H9 (cell line): Measurements from ENCODE around the gene CSRP1. TPM values are rescaled to one million over a fixed set of nuclear protein-coding genes. Genes with fewer than 3 reads are reported as not detected.

Experiments used
- DNase-seq: peaks from one replicate; pipeline ENCODE4 v3.0.0-alpha.2; 2017
- H2AFZ ChIP-seq: one replicate; pipeline ENCODE4 v1.6.1; 2013; ENCODE audit warnings: mild to moderate bottlenecking, low read length, control low read depth, moderate library complexity
- H2AK5ac ChIP-seq: 2 replicates; pipeline ENCODE4 v1.6.1; 2013; ENCODE audit warnings: low read length, control low read depth, mixed read lengths; ENCODE audit not compliant: insufficient read length
- H2BK120ac ChIP-seq: one replicate; pipeline ENCODE4 v1.6.1; 2013; ENCODE audit warnings: low read depth, mild to moderate bottlenecking, low read length, control low read depth, inconsistent platforms; ENCODE audit not compliant: poor library complexity, severe bottlenecking
- H2BK12ac ChIP-seq: 2 replicates; pipeline ENCODE4 v1.6.1; 2013; ENCODE audit warnings: low read length, control low read depth, mixed read lengths, low read depth; ENCODE audit not compliant: insufficient read length
- H2BK15ac ChIP-seq: 2 replicates; pipeline ENCODE4 v1.6.1; 2013; ENCODE audit warnings: low read depth, low read length, control low read depth
- H2BK20ac ChIP-seq: one replicate; pipeline ENCODE4 v1.6.1; 2013; ENCODE audit warnings: low read depth, mild to moderate bottlenecking, low read length, control low read depth, inconsistent platforms; ENCODE audit not compliant: poor library complexity, severe bottlenecking
- H2BK5ac ChIP-seq: 2 replicates; pipeline ENCODE4 v1.6.1; 2013; ENCODE audit warnings: low read length, control low read depth, mixed read lengths; ENCODE audit not compliant: insufficient read length
- H3K14ac ChIP-seq: 2 replicates; pipeline ENCODE4 v1.6.1; 2013; ENCODE audit warnings: low read length, control low read depth; ENCODE audit not compliant: insufficient read depth
- H3K18ac ChIP-seq: 2 replicates; pipeline ENCODE4 v1.6.1; 2013; ENCODE audit warnings: low read depth, mild to moderate bottlenecking, mixed read lengths, low read length, control low read depth; ENCODE audit not compliant: insufficient read length
- H3K23ac ChIP-seq: 2 replicates; pipeline ENCODE4 v1.6.1; 2013; ENCODE audit warnings: low read length, control low read depth, mixed read lengths, low read depth; ENCODE audit not compliant: insufficient read length
- H3K23me2 ChIP-seq: 2 replicates; pipeline ENCODE4 v1.6.1; 2013; ENCODE audit warnings: low read depth, mild to moderate bottlenecking, mixed read lengths, low read length, control low read depth; ENCODE audit not compliant: insufficient read length, poor library complexity, severe bottlenecking
- H3K27ac ChIP-seq: 2 replicates; pipeline ENCODE4 v1.5.1; 2013; ENCODE audit warnings: low read length, control low read depth, mixed read lengths, low read depth; ENCODE audit not compliant: insufficient read length
- H3K27me3 ChIP-seq: 2 replicates; pipeline ENCODE4 v1.6.1; 2013; ENCODE audit warnings: low read length, control low read depth, inconsistent platforms; ENCODE audit not compliant: insufficient read depth
- H3K4ac ChIP-seq: 2 replicates; pipeline ENCODE4 v1.6.1; 2013; ENCODE audit warnings: low read depth, mild to moderate bottlenecking, control low read depth, inconsistent platforms, low read length, moderate library complexity
- H3K4me1 ChIP-seq: 2 replicates; pipeline ENCODE4 v1.6.1; 2013; ENCODE audit warnings: low read length, control low read depth, inconsistent platforms; ENCODE audit not compliant: insufficient read depth
- H3K4me2 ChIP-seq: 2 replicates; pipeline ENCODE4 v1.6.1; 2013; ENCODE audit warnings: low read length, control low read depth, mixed read lengths; ENCODE audit not compliant: insufficient read length, insufficient read depth
- H3K56ac ChIP-seq: 2 replicates; pipeline ENCODE4 v1.6.1; 2013; ENCODE audit warnings: low read depth, mild to moderate bottlenecking, mixed read lengths, low read length, control low read depth; ENCODE audit not compliant: insufficient read length
- H3K79me1 ChIP-seq: 2 replicates; pipeline ENCODE4 v1.6.1; 2013; ENCODE audit warnings: low read depth, mild to moderate bottlenecking, moderate library complexity, low read length, control low read depth, inconsistent platforms; ENCODE audit not compliant: insufficient read depth, poor library complexity, severe bottlenecking
- H3K79me2 ChIP-seq: 2 replicates; pipeline ENCODE4 v1.6.1; 2013; ENCODE audit warnings: low read length, control low read depth, inconsistent platforms; ENCODE audit not compliant: insufficient read depth
- H3K9ac ChIP-seq: 2 replicates; pipeline ENCODE4 v1.6.1; 2013; ENCODE audit warnings: low read length, control low read depth, mixed read lengths; ENCODE audit not compliant: insufficient read length; ENCODE audit errors: extremely low read depth
- H3K9me3 ChIP-seq: one replicate; pipeline ENCODE4 v1.6.1; 2013; ENCODE audit warnings: low read depth, low read length, inconsistent platforms; ENCODE audit not compliant: control insufficient read depth
- H3T11ph ChIP-seq: one replicate; pipeline ENCODE4 v1.6.1; 2013; ENCODE audit warnings: mild to moderate bottlenecking, low read length, control low read depth, inconsistent platforms
- H4K20me1 ChIP-seq: one replicate; pipeline ENCODE4 v1.6.1; 2013; ENCODE audit not compliant: control insufficient read depth, insufficient read length, insufficient read depth
- H4K5ac ChIP-seq: 2 replicates; pipeline ENCODE4 v1.6.1; 2013; ENCODE audit warnings: low read depth, mild to moderate bottlenecking, mixed read lengths, low read length, control low read depth; ENCODE audit not compliant: insufficient read length
- H4K8ac ChIP-seq: replicated peaks from 2 replicates; pipeline ENCODE4 v1.6.1; 2013; ENCODE audit warnings: low read length, control low read depth, mixed read lengths, low read depth; ENCODE audit not compliant: insufficient read length
- H4K91ac ChIP-seq: 2 replicates; pipeline ENCODE4 v1.6.1; 2013; ENCODE audit warnings: low read depth, mild to moderate bottlenecking, moderate library complexity, mixed read lengths, low read length, control low read depth; ENCODE audit not compliant: insufficient read length
- H3K27ac Mint-ChIP-seq, 3 experiments: 2 replicates in 2 of 3; 3 replicates in 1 of 3; pipeline ENCODE4 v1.8.0; 2020 to 2021; ENCODE audit warnings: mixed read lengths in 3 of 3, mild to moderate bottlenecking in 1 of 3, moderate library complexity in 1 of 3
- H3K27me3 Mint-ChIP-seq: 2 replicates; pipeline ENCODE4 v1.8.0; 2021; ENCODE audit warnings: low read depth, mild to moderate bottlenecking, moderate library complexity, mixed read lengths
- H3K36me3 Mint-ChIP-seq, 3 experiments: 2 replicates in 2 of 3; 3 replicates in 1 of 3; pipeline ENCODE4 v1.8.0; 2020 to 2021; ENCODE audit warnings: low read depth in 3 of 3, mixed read lengths in 3 of 3; ENCODE audit not compliant: insufficient read depth in 1 of 3
- H3K4me1 Mint-ChIP-seq, 2 experiments: 2 replicates each; pipeline ENCODE4 v1.8.0; 2020; ENCODE audit warnings: mixed read lengths in 2 of 2
- H3K4me3 Mint-ChIP-seq, 2 experiments: 2 replicates in 1 of 2; 3 replicates in 1 of 2; pipeline ENCODE4 v1.8.0; 2020 to 2021; ENCODE audit warnings: mild to moderate bottlenecking in 2 of 2, mixed read lengths in 2 of 2, moderate library complexity in 1 of 2
- H3K9me3 Mint-ChIP-seq, 2 experiments: 2 replicates in 1 of 2; 3 replicates in 1 of 2; pipeline ENCODE4 v1.8.0; 2020; ENCODE audit warnings: mild to moderate bottlenecking in 2 of 2, mixed read lengths in 2 of 2, moderate library complexity in 1 of 2
- CTCF ChIP-seq: fragments of 200-600 bp; sonication (generic); conservative IDR thresholded peaks from 3 replicates; pipeline ENCODE4 v1.8.0; 2021; ENCODE audit warnings: antibody characterized with exemption, mild to moderate bottlenecking
- WGBS: extraction: QIAGEN DNeasy Blood & Tissue Kit; methylation state at CpG from one replicate; pipeline ENCODE4 v1.1.7; 2013; ENCODE audit warnings: missing lambda C conversion rate, low lambda C conversion rate, mixed read lengths; ENCODE audit not compliant: insufficient read length; ENCODE audit errors: extremely low coverage; 5-methylcytosine and 5-hydroxymethylcytosine counted together
- total RNA-seq: library from RNA; stranded (reverse); gene quantifications from 2 replicates; pipeline ENCODE4 v1.2.1, GENCODE V29; 2021

CSRP1 gene
- total RNA-seq, 1 experiment from 2014 or later = 0.44 TPM

- Histone ChIP-seq H3K56ac (no peak overlapping the region), H2BK12ac (no peak overlapping the region), H3K14ac (no peak overlapping the region), H2BK20ac (no peak overlapping the region), H2BK15ac (no peak overlapping the region), H3K18ac (no peak overlapping the region), H2AK5ac (no peak overlapping the region), H4K91ac (no peak overlapping the region), H2BK120ac (no peak overlapping the region), H3T11ph (no peak overlapping the region), H2AFZ (no peak overlapping the region), H2BK5ac (no peak overlapping the region), H4K20me1 (no peaks in the 10 kb centered on the region), H3K23me2 (no peaks in the 10 kb centered on the region), H3K9me3 (no peaks in the 10 kb centered on the region), H4K8ac (no peak overlapping the region), H3K23ac (no peak overlapping the region), H4K5ac (no peak overlapping the region), H3K4ac (no peak overlapping the region), H3K79me2 (no peaks in the 10 kb centered on the region), H3K4me1 (no peaks in the 10 kb centered on the region; the same call in 1 of the 2 replicates), H3K27ac (no peak overlapping the region), H3K4me2 (no peak overlapping the region), H3K79me1 (no peaks in the 10 kb centered on the region), H3K9ac (no peak overlapping the region), H3K27me3 (no peaks in the 10 kb centered on the region)
- peak; percentile 24 for DNase-seq
- H3K27ac Mint-ChIP-seq = peak overlapping the region in 1 of 3 experiments; percentile 20; a peak in 1 of 7 replicates
- peaks cover 12 to 17% of the 10 kb centered on the region in 2 experiments for H3K4me1 Mint-ChIP-seq
- H3K9me3 Mint-ChIP-seq = peaks cover 0 to 3% of the 10 kb centered on the region in 2 experiments; a peak in 2 of 5 replicates
- no peaks in the 10 kb centered on the region for H3K36me3 Mint-ChIP-seq
- H3K4me3 Mint-ChIP-seq = no peak overlapping the region
- peaks cover 5% of the 10 kb centered on the region for H3K27me3 Mint-ChIP-seq
- no peak for TF ChIP-seq CTCF
- WGBS = no CpG with 5 or more reads among the region's 7 CpGs
These were observed 63.2 kb downstream of the CSRP1 start for GRCh38 chr1:201443747-201444146.
